Body of pancreas (tissue), 4 donors: ENCODE data around the gene BHLHA9. TPM values are rescaled to one million over a fixed set of nuclear protein-coding genes. Genes with fewer than 3 reads are reported as not detected.

Experiments
- ATAC-seq: fragments of 150-250 bp; one replicate; pipeline ENCODE4 v1.9.1; 2016
- DNase-seq, 4 donors: peaks; one replicate each; pipeline ENCODE4 v3.0.0-alpha.2; 2019
- H3K27ac ChIP-seq, 4 donors: fragments of 200-600 bp; sonication (generic); 1 replicate in 3 of 4; 2 replicates in 1 of 4; pipeline versions ENCODE4 v1.5.1 to v1.6.1; 2016 to 2019; ENCODE audit warnings: mild to moderate bottlenecking in 1 of 4, mixed read lengths in 1 of 4, moderate library complexity in 1 of 4
- H3K27me3 ChIP-seq, 2 donors: fragments of 200-600 bp; sonication (generic); one replicate each; pipeline ENCODE4 v1.6.0; 2016; ENCODE audit warnings: mild to moderate bottlenecking in 1 of 2
- H3K36me3 ChIP-seq, 2 donors: fragments of 200-600 bp; sonication (generic); replicated peaks in 1 of 2; 2 replicates each; pipeline ENCODE4 v1.5.1; 2016; ENCODE audit warnings: low read depth in 2 of 2; ENCODE audit not compliant: insufficient read depth in 1 of 2
- H3K4me1 ChIP-seq: fragments of 200-600 bp; sonication (generic); one replicate; pipeline ENCODE4 v1.6.0; 2016
- H3K4me3 ChIP-seq, 2 donors: fragments of 200-600 bp; sonication (generic); 1 replicate in 1 of 2; 2 replicates in 1 of 2; pipeline ENCODE4 v1.5.1; 2016 to 2019
- H3K9me3 ChIP-seq, 3 donors: fragments of 200-600 bp; sonication (generic); 1 replicate in 2 of 3; 2 replicates in 1 of 3; pipeline ENCODE4 v1.5.1; 2016
- CTCF ChIP-seq, 7 experiments: fragments of 450-650 bp in 4 of 7; fragments of 200-600 bp in 3 of 7; sonication (generic) in 3 of 7; IDR thresholded peaks; one replicate each; pipeline ENCODE4 v1.5.1; 2016 to 2019; ENCODE audit warnings: antibody characterized with exemption in 7 of 7
- POLR2A ChIP-seq, 3 donors: fragments of 450-650 bp; IDR thresholded peaks; one replicate each; pipeline ENCODE4 v1.6.1; 2016; ENCODE audit warnings: antibody characterized with exemption in 3 of 3, mild to moderate bottlenecking in 2 of 3
- WGBS, 2 donors: methylation state at CpG; one replicate each; pipeline ENCODE4 v1.1.5; 2017; 5-methylcytosine and 5-hydroxymethylcytosine counted together
- intact Hi-C: fragments of 100-400 bp; cut with DNase I; formaldehyde crosslinking; loops from one replicate; pipeline ENCODE4 v1.15.1; 2023
- total RNA-seq, 2 donors: library from RNA; depleted of rRNA; stranded (reverse); fragments of >200 nt; gene quantifications; one replicate each; pipeline ENCODE4 v1.1.0, GENCODE V29; 2016

Gene BHLHA9
- total RNA-seq, 2 donors from 2014 or later = not detected

DNA sequence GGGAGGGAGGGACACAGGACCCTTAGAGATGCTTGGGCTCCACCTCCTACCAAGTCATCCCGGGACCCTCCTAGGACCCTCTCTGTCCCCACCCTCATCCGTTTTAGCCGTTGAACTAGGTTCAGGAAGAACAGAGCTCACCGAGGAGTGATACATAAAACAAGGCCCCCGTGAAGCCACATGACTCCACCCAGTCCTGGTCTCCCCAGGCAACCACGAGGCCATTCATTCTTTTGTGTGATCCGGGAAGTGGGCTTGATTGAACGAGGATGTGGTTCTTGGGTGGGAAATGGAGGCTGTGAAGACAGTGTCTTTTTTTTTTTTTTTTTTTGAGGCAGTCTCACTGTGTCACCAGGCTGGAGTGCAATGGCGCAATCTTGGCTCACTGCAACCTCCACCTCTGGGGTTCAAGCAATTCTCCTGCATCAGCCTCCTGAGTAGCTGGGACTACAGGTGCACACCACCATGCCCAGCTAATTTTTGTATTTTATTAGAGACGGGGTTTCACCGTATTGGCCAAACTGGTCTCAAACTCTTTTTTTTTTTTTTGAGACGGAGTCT, 24.0 kb downstream of the BHLHA9 start:
- no peak for ATAC-seq
- peaks cover 0 to 4% of the 10 kb centered on the region in 2 donors for H3K27me3 ChIP-seq
- H3K36me3 ChIP-seq = no peaks in the 10 kb centered on the region
- H3K27ac ChIP-seq = no peak overlapping the region
- TF ChIP-seq CTCF (IDR thresholded peaks at IDR 0.05) (no peak), POLR2A (IDR thresholded peaks at IDR 0.05) (no peak)
- peak in 1 of 4 donors; percentile 31 for DNase-seq
- H3K4me1 ChIP-seq = peaks cover 8% of the 10 kb centered on the region
- H3K4me3 ChIP-seq = no peak overlapping the region
- 55 to 64% methylated on average over 10 to 12 of the region's 12 CpGs for WGBS, 2 donors
- intact Hi-C loops = no loop called here
- no peaks in the 10 kb centered on the region for H3K9me3 ChIP-seq

DNA sequence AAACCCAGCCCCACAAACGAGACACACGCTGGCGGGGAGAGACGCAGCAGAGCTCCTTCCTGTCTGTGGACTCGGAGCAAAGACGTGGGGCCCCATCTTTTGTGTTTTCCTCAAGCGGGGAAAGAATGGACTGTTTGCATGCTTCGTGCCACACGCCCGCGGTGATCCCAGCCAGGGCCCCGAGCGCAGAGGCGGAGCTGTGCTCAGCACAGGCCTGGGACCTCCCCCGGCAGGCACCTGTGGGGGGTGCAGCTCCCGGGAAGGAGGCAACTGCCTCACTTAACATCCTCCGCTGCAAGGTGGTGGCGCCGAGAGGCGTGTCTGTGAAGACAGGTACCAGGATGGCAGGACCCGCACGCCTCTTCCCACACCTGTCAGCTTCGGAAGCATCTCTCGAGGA, 28.4 kb downstream of the BHLHA9 start:
- Histone ChIP-seq H3K36me3 (no peaks in the 10 kb centered on the region), H3K27ac (no peak overlapping the region), H3K9me3 (no peaks in the 10 kb centered on the region), H3K27me3 (peaks cover 0 to 8% of the 10 kb centered on the region in 2 donors), H3K4me3 (no peak overlapping the region), H3K4me1 (peaks cover 8% of the 10 kb centered on the region)
- TF ChIP-seq POLR2A (IDR thresholded peaks at IDR 0.05) (no peak), CTCF (IDR thresholded peaks at IDR 0.05) (no peak)
- 0 to 10% methylated on average over 1 to 24 of the region's 24 CpGs for WGBS, 2 donors
- intact Hi-C loops = no loop called here
- peak in 1 of 4 donors; percentile 22 for DNase-seq
- ATAC-seq = peak; percentile 45

DNA sequence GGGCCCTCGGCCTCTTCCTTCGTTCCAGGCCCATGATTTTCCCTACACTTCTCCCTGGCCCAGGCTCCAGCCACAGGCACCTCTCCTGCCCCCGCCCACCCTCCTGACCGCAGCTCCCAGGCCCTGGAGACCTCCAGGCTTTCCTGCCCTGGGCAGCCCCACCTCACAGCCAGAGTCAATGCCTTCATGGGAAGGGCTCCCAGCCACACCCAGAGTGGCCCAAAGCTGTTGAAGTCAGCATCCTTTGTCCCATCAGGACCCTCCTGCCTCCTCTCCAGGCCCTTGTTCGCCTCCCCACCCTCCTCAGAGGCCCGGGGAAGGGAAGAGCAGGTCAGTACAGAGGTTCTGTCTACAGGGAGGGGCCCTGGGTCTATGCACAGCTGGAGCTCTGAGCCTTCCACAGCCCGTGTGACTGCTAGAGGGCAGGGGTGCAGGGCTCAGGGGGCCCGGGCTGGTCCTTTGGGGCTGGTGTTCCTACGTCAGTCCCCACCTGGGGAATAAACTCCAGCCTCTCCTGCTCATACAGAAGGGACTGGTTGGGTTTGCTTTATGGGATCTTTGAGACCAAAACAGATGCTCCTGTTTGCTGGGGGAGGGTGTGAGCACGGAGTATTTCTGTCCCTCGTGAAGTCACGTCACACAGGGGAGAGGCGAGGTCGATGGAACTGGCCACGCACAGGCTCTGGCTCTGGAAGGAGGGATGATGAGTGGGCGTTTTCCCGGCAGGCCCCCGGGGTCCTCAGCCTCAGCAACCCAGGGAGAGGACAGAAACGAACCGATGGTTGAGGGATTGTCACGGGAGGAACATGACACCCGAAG, 29.5 kb downstream of the BHLHA9 start:
- no peaks in the 10 kb centered on the region for H3K9me3 ChIP-seq
- 50 to 65% methylated on average over 4 to 19 of the region's 22 CpGs for WGBS, 2 donors
- no peaks in the 10 kb centered on the region for H3K36me3 ChIP-seq
- no peak overlapping the region for H3K27ac ChIP-seq
- DNase-seq (no peak), ATAC-seq (no peak)
- H3K4me1 ChIP-seq = peaks cover 8% of the 10 kb centered on the region
- no peak for TF ChIP-seq POLR2A (IDR thresholded peaks at IDR 0.05)
- TF ChIP-seq CTCF (IDR thresholded peaks at IDR 0.05) = no peak
- intact Hi-C loops = no loop called here
- no peak overlapping the region for H3K4me3 ChIP-seq
- peaks cover 0 to 8% of the 10 kb centered on the region in 2 donors for H3K27me3 ChIP-seq

DNA sequence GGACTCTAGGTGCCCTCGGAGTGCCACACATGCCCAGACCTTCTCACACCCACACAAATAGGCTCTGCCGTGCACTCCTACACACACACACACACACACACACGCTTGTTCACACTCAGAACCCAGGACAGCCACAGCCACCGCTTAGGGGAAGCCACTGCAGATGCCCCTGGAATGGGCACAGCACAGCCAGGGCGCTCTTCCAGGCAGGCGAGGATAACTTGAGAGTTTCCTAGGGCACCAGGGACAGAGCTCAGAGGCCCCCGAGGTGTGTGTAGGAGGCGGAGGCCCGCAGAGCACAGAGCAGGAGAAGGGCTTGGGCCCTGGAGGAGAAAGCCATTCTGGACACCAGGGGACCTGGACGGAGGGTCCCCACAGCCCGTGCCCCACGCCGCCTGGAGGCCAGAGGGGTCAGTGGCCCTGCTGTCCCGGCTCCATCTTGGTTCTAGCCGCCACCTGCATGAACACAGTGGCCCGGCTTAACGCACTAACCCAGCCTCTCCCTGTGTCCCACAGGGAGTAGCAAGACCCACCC, 30.2 kb downstream of the BHLHA9 start:
- H3K27ac ChIP-seq = no peak overlapping the region
- intact Hi-C loops = no loop called here
- H3K27me3 ChIP-seq = peaks cover 0 to 8% of the 10 kb centered on the region in 2 donors
- no peak for DNase-seq
- no peak for TF ChIP-seq POLR2A (IDR thresholded peaks at IDR 0.05)
- TF ChIP-seq CTCF (IDR thresholded peaks at IDR 0.05) = no peak
- H3K9me3 ChIP-seq = no peaks in the 10 kb centered on the region
- no peak overlapping the region for H3K4me3 ChIP-seq
- 70 to 81% methylated on average over 8 to 17 of the region's 17 CpGs for WGBS, 2 donors
- ATAC-seq = no peak
- peaks cover 8% of the 10 kb centered on the region for H3K4me1 ChIP-seq
- no peaks in the 10 kb centered on the region for H3K36me3 ChIP-seq
